SK-N-SH (cell line): Measurements from ENCODE around the gene SPRED1. TPM values are rescaled to one million over a fixed set of nuclear protein-coding genes. Genes with fewer than 3 reads are reported as not detected.

ENCODE experiments used
- CTCF ChIA-PET: fragments of 300-600, 350-600 bp; formaldehyde crosslinking; extraction: SDS; loops from one replicate; lab custom pipeline; 2021; lab: Yijun Ruan, JAX
- POLR2A ChIA-PET: fragments of 350-600 bp; sonication (Branson Sonifier 250); formaldehyde crosslinking; extraction: SDS; loops from one replicate; lab custom pipeline; 2020; ENCODE audit warnings: antibody characterized with exemption, inconsistent platforms; lab: Yijun Ruan, JAX
- DNase-seq: peaks from one replicate; pipeline ENCODE4 v3.0.0; 2012
- H2AFZ ChIP-seq: fragments of 200-600 bp; sonication (generic); 2 replicates; pipeline ENCODE4 v1.8.1; 2016; ENCODE audit warnings: antibody characterized with exemption, mild to moderate bottlenecking, low read depth
- H3F3A ChIP-seq: fragments of 200-600 bp; sonication (generic); replicated peaks from 2 replicates; pipeline ENCODE3; 2016; ENCODE audit warnings: antibody characterized with exemption, mild to moderate bottlenecking; ENCODE audit not compliant: insufficient read depth
- H3K27ac ChIP-seq, 2 experiments: fragments of 200-500 bp in 1 of 2; fragments of 200-600 bp in 1 of 2; sonication (Bioruptor generic) in 1 of 2; sonication (generic), shearing (Covaris generic) in 1 of 2; 2 replicates each; pipeline versions ENCODE4 v1.5.1 to v1.6.1; 2014 to 2016; ENCODE audit warnings: low read depth in 2 of 2, inconsistent platforms in 1 of 2, low read length in 1 of 2, mild to moderate bottlenecking in 1 of 2, mixed read lengths in 1 of 2
- H3K27me3 ChIP-seq: fragments of 200-600 bp; sonication (generic), shearing (Covaris generic); 2 replicates; pipeline ENCODE4 v1.6.1; 2016; ENCODE audit warnings: mixed run types; ENCODE audit not compliant: insufficient read depth
- H3K36me3 ChIP-seq, 2 experiments: fragments of 200-500 bp in 1 of 2; fragments of 200-600 bp in 1 of 2; sonication (Bioruptor generic) in 1 of 2; sonication (generic) in 1 of 2; replicated peaks in 1 of 2; 2 replicates each; pipeline versions ENCODE3 to v1.5.1; 2014 to 2016; ENCODE audit warnings: low read length in 1 of 2, mild to moderate bottlenecking in 1 of 2; ENCODE audit not compliant: insufficient read depth in 2 of 2, control insufficient read depth in 1 of 2
- H3K4me1 ChIP-seq, 2 experiments: fragments of 200-500 bp in 1 of 2; fragments of 200-600 bp in 1 of 2; sonication (Bioruptor generic) in 1 of 2; sonication (generic), shearing (Covaris generic) in 1 of 2; 2 replicates each; pipeline versions ENCODE4 v1.5.1 to v1.6.1; 2014 to 2016; ENCODE audit warnings: low read depth in 1 of 2, low read length in 1 of 2, mixed run types in 1 of 2; ENCODE audit not compliant: insufficient read depth in 2 of 2, control insufficient read depth in 1 of 2
- H3K4me2 ChIP-seq: fragments of 200-600 bp; sonication (generic), shearing (Covaris generic); 2 replicates; pipeline ENCODE4 v1.6.1; 2017; ENCODE audit warnings: mixed run types
- H3K4me3 ChIP-seq, 2 experiments: fragments of 200-500 bp in 1 of 2; fragments of 200-600 bp in 1 of 2; sonication (Bioruptor generic) in 1 of 2; sonication (generic), shearing (Covaris generic) in 1 of 2; 2 replicates each; pipeline versions ENCODE4 v1.5.1 to v1.8.1; 2014 to 2016; ENCODE audit warnings: low read depth in 2 of 2, inconsistent platforms in 1 of 2, low read length in 1 of 2, mild to moderate bottlenecking in 1 of 2, mixed read lengths in 1 of 2, moderate library complexity in 1 of 2
- H3K79me2 ChIP-seq: fragments of 200-600 bp; sonication (generic); 2 replicates; pipeline ENCODE4 v1.8.1; 2017; ENCODE audit warnings: mild to moderate bottlenecking; ENCODE audit not compliant: insufficient read depth
- H3K9ac ChIP-seq: fragments of 200-600 bp; sonication (generic); 2 replicates; pipeline ENCODE4 v1.6.1; 2017; ENCODE audit warnings: mixed run types
- H3K9me2 ChIP-seq: fragments of 200-600 bp; sonication (generic); 2 replicates; pipeline ENCODE4 v1.6.1; 2017; ENCODE audit warnings: mixed run types
- H3K9me3 ChIP-seq: fragments of 200-600 bp; sonication (generic); 2 replicates; pipeline ENCODE4 v1.6.1; 2017; ENCODE audit warnings: mixed run types, mild to moderate bottlenecking, moderate library complexity
- H4K20me1 ChIP-seq: fragments of 200-600 bp; sonication (generic); 2 replicates; pipeline ENCODE4 v1.6.1; 2017; ENCODE audit warnings: mild to moderate bottlenecking, mixed run types; ENCODE audit not compliant: insufficient read depth
- ELF1 ChIP-seq: IDR thresholded peaks from 2 replicates; pipeline ENCODE4 v1.4.0; 2012
- FOXM1 ChIP-seq: IDR thresholded peaks from 2 replicates; pipeline ENCODE4 v1.4.0; 2012; ENCODE audit warnings: low read depth, mild to moderate bottlenecking
- JUND ChIP-seq: IDR thresholded peaks from 2 replicates; pipeline ENCODE4 v1.4.0; 2012
- MXI1 ChIP-seq: IDR thresholded peaks from 2 replicates; pipeline ENCODE4 v1.6.1; 2012; ENCODE audit warnings: mild to moderate bottlenecking, low read depth, low read length, improper control_type of control experiment
- NRF1 ChIP-seq: IDR thresholded peaks from 2 replicates; pipeline ENCODE4 v1.6.1; 2012; ENCODE audit warnings: low read depth, mild to moderate bottlenecking, low read length
- RCOR1 ChIP-seq: fragments of 150-350 bp; IDR thresholded peaks from 2 replicates; pipeline ENCODE4 v1.6.1; 2017; ENCODE audit warnings: antibody characterized with exemption, low read length
- RFX5 ChIP-seq: IDR thresholded peaks from 2 replicates; pipeline ENCODE4 v1.6.1; 2012; ENCODE audit warnings: mild to moderate bottlenecking, improper control_type of control experiment, low read length
- RXRA ChIP-seq: IDR thresholded peaks from 2 replicates; pipeline ENCODE4 v1.4.0; 2012; ENCODE audit warnings: low read depth, mild to moderate bottlenecking, borderline replicate concordance
- TAF1 ChIP-seq: IDR thresholded peaks from 2 replicates; pipeline ENCODE4 v1.6.1; 2012; ENCODE audit warnings: low read depth, mild to moderate bottlenecking, low read length, moderate library complexity, borderline replicate concordance
- YY1 ChIP-seq: IDR thresholded peaks from 2 replicates; pipeline ENCODE4 v1.4.0; 2012; ENCODE audit warnings: low read depth, mild to moderate bottlenecking
- WGBS: methylation state at CpG from one replicate; pipeline ENCODE4 v1.1.6; 2017; ENCODE audit warnings: low lambda C conversion rate; 5-methylcytosine and 5-hydroxymethylcytosine counted together
- polyA plus RNA-seq, 3 experiments: library from polyadenylated mRNA; depleted of rRNA; stranded (reverse); fragments of >200 nt; gene quantifications; 2 replicates each; pipeline ENCODE4 v1.2.3, GENCODE V29; 2012
- TF ChIP-seq, protein P1 (sequence below): fragments of 150-350 bp; IDR thresholded peaks from 2 replicates; pipeline ENCODE4 v1.6.1; 2016; ENCODE audit warnings: mild to moderate bottlenecking, low read depth, low read length
- TF ChIP-seq, protein P2 (sequence below): IDR thresholded peaks from 2 replicates; pipeline ENCODE4 v1.6.1; 2012; ENCODE audit warnings: mild to moderate bottlenecking, low read depth, low read length, moderate library complexity
- TF ChIP-seq, protein P3 (sequence below): fragments of 200-600 bp; sonication (generic); IDR thresholded peaks from 2 replicates; pipeline ENCODE4 v1.6.1; 2017; ENCODE audit warnings: antibody characterized with exemption, mild to moderate bottlenecking, moderate library complexity
- TF ChIP-seq, protein P4 (sequence below): IDR thresholded peaks from 2 replicates; pipeline ENCODE4 v1.4.0; 2012; ENCODE audit warnings: low read depth

SPRED1 gene
- polyA plus RNA-seq, 1 of the 3 experiments (the other 2 are of a cell fraction) = 4.4 TPM

DNA sequence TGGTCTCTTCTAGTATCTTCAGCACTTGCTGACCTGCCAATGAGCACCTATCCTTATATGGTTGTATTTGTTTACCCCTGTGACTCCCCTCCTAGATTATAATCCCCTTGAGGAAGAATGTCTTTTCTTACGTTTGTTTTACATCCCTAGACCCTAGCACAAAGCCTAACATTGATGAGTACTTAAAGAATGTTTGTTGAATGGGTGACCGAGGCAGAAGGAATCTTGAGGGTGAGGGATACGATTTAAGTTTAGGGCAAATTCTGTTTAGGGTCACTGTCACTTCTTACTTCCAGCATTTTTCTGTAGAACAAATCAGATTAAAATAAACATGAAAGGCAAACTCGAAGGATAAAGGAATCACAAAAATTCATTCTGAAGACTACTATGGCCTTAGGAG lies 120.4 kb downstream of the SPRED1 start:
- TF ChIP-seq, protein P1, sequence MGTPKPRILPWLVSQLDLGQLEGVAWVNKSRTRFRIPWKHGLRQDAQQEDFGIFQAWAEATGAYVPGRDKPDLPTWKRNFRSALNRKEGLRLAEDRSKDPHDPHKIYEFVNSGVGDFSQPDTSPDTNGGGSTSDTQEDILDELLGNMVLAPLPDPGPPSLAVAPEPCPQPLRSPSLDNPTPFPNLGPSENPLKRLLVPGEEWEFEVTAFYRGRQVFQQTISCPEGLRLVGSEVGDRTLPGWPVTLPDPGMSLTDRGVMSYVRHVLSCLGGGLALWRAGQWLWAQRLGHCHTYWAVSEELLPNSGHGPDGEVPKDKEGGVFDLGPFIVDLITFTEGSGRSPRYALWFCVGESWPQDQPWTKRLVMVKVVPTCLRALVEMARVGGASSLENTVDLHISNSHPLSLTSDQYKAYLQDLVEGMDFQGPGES = no peak
- TF ChIP-seq, protein P2, sequence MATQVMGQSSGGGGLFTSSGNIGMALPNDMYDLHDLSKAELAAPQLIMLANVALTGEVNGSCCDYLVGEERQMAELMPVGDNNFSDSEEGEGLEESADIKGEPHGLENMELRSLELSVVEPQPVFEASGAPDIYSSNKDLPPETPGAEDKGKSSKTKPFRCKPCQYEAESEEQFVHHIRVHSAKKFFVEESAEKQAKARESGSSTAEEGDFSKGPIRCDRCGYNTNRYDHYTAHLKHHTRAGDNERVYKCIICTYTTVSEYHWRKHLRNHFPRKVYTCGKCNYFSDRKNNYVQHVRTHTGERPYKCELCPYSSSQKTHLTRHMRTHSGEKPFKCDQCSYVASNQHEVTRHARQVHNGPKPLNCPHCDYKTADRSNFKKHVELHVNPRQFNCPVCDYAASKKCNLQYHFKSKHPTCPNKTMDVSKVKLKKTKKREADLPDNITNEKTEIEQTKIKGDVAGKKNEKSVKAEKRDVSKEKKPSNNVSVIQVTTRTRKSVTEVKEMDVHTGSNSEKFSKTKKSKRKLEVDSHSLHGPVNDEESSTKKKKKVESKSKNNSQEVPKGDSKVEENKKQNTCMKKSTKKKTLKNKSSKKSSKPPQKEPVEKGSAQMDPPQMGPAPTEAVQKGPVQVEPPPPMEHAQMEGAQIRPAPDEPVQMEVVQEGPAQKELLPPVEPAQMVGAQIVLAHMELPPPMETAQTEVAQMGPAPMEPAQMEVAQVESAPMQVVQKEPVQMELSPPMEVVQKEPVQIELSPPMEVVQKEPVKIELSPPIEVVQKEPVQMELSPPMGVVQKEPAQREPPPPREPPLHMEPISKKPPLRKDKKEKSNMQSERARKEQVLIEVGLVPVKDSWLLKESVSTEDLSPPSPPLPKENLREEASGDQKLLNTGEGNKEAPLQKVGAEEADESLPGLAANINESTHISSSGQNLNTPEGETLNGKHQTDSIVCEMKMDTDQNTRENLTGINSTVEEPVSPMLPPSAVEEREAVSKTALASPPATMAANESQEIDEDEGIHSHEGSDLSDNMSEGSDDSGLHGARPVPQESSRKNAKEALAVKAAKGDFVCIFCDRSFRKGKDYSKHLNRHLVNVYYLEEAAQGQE = no peak
- TF ChIP-seq FOXM1 (no peak), MXI1 (no peak), ELF1 (no peak), TAF1 (no peak), RCOR1 (no peak), RXRA (no peak), JUND (no peak)
- DNase-seq = no peak

DNA sequence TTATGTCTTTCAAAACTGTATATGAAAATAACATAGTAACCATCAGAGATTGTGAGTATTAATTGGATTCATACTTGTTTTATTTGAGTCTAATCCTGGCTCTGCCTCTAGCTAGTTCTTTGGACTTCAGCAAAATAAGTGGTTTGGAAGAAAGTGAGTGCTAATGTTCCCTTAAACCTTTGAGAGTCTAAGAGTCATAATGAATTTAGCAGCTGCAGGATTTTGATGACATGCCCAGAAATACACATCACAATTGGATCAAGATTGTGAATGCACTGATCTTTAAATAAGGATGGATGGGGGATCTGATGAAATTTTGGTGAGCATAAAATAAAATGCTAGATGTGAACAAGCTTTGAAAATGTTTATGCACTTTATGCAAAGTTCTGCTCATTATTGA lies 121.4 kb downstream of the SPRED1 start:
- H3K4me1 ChIP-seq = no peaks in the 10 kb centered on the region; a peak in 1 of 4 replicates
- no peaks in the 10 kb centered on the region for H3K79me2 ChIP-seq
- CTCF ChIA-PET = interaction anchor here (0.7 to 1.7 kb wide), 3 partner anchors 16 to 379 kb away, joined by 3 read pairs; no protein-coding TSS in a partner anchor
- no peaks in the 10 kb centered on the region for H3K27me3 ChIP-seq
- H3K9me2 ChIP-seq = no peaks in the 10 kb centered on the region
- H3K4me2 ChIP-seq = no peak overlapping the region
- H4K20me1 ChIP-seq = no peaks in the 10 kb centered on the region
- TF ChIP-seq, protein P3, sequence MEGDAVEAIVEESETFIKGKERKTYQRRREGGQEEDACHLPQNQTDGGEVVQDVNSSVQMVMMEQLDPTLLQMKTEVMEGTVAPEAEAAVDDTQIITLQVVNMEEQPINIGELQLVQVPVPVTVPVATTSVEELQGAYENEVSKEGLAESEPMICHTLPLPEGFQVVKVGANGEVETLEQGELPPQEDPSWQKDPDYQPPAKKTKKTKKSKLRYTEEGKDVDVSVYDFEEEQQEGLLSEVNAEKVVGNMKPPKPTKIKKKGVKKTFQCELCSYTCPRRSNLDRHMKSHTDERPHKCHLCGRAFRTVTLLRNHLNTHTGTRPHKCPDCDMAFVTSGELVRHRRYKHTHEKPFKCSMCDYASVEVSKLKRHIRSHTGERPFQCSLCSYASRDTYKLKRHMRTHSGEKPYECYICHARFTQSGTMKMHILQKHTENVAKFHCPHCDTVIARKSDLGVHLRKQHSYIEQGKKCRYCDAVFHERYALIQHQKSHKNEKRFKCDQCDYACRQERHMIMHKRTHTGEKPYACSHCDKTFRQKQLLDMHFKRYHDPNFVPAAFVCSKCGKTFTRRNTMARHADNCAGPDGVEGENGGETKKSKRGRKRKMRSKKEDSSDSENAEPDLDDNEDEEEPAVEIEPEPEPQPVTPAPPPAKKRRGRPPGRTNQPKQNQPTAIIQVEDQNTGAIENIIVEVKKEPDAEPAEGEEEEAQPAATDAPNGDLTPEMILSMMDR = no peak
- TF ChIP-seq, protein P4, sequence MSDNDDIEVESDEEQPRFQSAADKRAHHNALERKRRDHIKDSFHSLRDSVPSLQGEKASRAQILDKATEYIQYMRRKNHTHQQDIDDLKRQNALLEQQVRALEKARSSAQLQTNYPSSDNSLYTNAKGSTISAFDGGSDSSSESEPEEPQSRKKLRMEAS = no peak
- TF ChIP-seq FOXM1 (no peak), RFX5 (no peak), NRF1 (no peak), YY1 (no peak)
- TF ChIP-seq, all 33 proteins: peak for 0
- Histone ChIP-seq H3K27ac (no peak overlapping the region), H3K4me3 (no peak overlapping the region), H3K9me3 (no peaks in the 10 kb centered on the region), H2AFZ (no peak overlapping the region), H3K36me3 (no peaks in the 10 kb centered on the region), H3F3A (no peaks in the 10 kb centered on the region), H3K9ac (no peak overlapping the region)
- POLR2A ChIA-PET = no interaction called here
- DNase-seq = no peak

More for the DNA sequence above, 120.4 kb downstream of the SPRED1 start:
- Histone ChIP-seq H2AFZ (no peak overlapping the region), H3F3A (no peaks in the 10 kb centered on the region), H3K4me3 (no peak overlapping the region), H3K36me3 (no peaks in the 10 kb centered on the region), H3K4me2 (no peak overlapping the region), H3K27me3 (no peaks in the 10 kb centered on the region), H3K27ac (no peak overlapping the region), H3K9me2 (no peaks in the 10 kb centered on the region), H3K9ac (no peak overlapping the region), H3K79me2 (no peaks in the 10 kb centered on the region), H4K20me1 (no peaks in the 10 kb centered on the region), H3K9me3 (no peaks in the 10 kb centered on the region), H3K4me1 (no peaks in the 10 kb centered on the region; a peak in 1 of 4 replicates)
- WGBS = 50% methylated on average over 4 of the region's 4 CpGs
- CTCF ChIA-PET = interaction anchor here (0.9 kb wide), 1 partner anchor 11 kb away, joined by 3 read pairs; no protein-coding TSS in a partner anchor
- POLR2A ChIA-PET = no interaction called here
